Glomerular endothelial cell (primary cell): ENCODE results near the gene PARP16. TPM values are rescaled to one million over a fixed set of nuclear protein-coding genes. Genes with fewer than 3 reads are reported as not detected.

Source experiments
- DNase-seq: peaks from one replicate; pipeline ENCODE4 v3.0.0-alpha.2; 2011; ENCODE audit warnings: low read depth, low spot score; ENCODE audit errors: extremely low read depth
- total RNA-seq: library from RNA; depleted of rRNA; stranded (reverse); fragments of >200 nt; gene quantifications from 2 replicates; pipeline ENCODE4 v1.2.3, GENCODE V29; 2015

Gene PARP16
- total RNA-seq, 1 donor from 2014 or later = 9.0 TPM

DNA sequence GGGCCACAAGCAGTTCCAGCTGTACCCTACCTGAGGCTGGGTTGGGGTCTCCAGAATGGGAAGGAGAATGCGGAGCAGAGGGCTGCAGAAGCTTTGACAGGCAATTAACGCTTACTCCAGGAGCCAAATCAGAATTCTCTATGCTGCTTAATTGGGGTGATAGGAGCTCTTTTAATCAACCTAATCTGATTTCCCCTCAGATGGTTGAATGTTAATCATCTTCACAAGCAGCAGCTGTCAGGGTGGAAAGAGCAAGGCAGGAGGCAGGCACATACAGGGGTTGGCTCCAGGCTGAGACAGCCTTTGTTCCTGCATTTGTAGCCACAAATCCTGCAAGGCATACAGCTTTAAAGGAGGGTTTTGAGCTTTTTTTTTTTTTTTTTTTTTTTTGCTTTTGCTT lies 78.0 kb downstream of the PARP16 start:
- DNase-seq = no peak

Other genes starting within 250 kb of the PARP16 start
- gene SLC51B, start 241.5 kb downstream of the PARP16 start, total RNA-seq = not detected in 2 replicates
- gene RASL12, start 218.9 kb downstream of the PARP16 start, total RNA-seq = not detected in 2 replicates
- not detected in 2 replicates for gene KBTBD13, start 210.1 kb downstream of the PARP16 start, total RNA-seq
- 0.53 and 1.6 TPM in 2 replicates for gene UBAP1L, start 171.7 kb downstream of the PARP16 start, total RNA-seq
- 16.6 and 18.1 TPM in 2 replicates for gene PDCD7, start 153.1 kb downstream of the PARP16 start, total RNA-seq
- gene CLPX, start 101.5 kb downstream of the PARP16 start, total RNA-seq = 35.9 and 37.9 TPM in 2 replicates
- 0.12 TPM in 1 of 2 replicates, not detected in the other for gene CILP, start 75.4 kb downstream of the PARP16 start, total RNA-seq
- gene RNU5A-1, start 9.2 kb upstream of the PARP16 start, total RNA-seq = not detected in 2 replicates
- gene RNU5B-1, start 17.8 kb upstream of the PARP16 start, total RNA-seq = not detected in 2 replicates
- 0.41 TPM in 1 of 2 replicates, not detected in the other for gene IGDCC3, start 91.1 kb upstream of the PARP16 start, total RNA-seq
- 0.29 and 1.4 TPM in 2 replicates for gene IGDCC4, start 136.1 kb upstream of the PARP16 start, total RNA-seq
- 22.3 and 35.8 TPM in 2 replicates for gene DPP8, start 230.8 kb upstream of the PARP16 start, total RNA-seq
- gene HACD3, start 243.6 kb upstream of the PARP16 start, total RNA-seq = 70.9 and 75.6 TPM in 2 replicates